HEK293 (cell line): ENCODE results near the gene PDE4A.

ENCODE experiments used
- OVOL3 ChIP-seq: fragments of 450-650 bp; formaldehyde crosslinking; IDR thresholded peaks from 2 replicates; pipeline ENCODE4 v1.5.1; 2016; ENCODE audit warnings: missing biosample characterization, missing genetic modification characterization
- YY1 ChIP-seq: fragments of 450-650 bp; formaldehyde crosslinking; IDR thresholded peaks from 2 replicates; pipeline ENCODE4 v1.5.1; 2018; ENCODE audit warnings: missing biosample characterization, missing genetic modification characterization
- ZBTB17 ChIP-seq: fragments of 450-650 bp; formaldehyde crosslinking; IDR thresholded peaks from 2 replicates; pipeline ENCODE4 v1.5.1; 2016; ENCODE audit warnings: missing biosample characterization, missing genetic modification characterization
- ZNF202 ChIP-seq: fragments of 450-650 bp; formaldehyde crosslinking; IDR thresholded peaks from 2 replicates; pipeline ENCODE4 v1.5.1; 2016; ENCODE audit warnings: missing biosample characterization, missing genetic modification characterization, borderline replicate concordance
- ZNF274 ChIP-seq, 2 experiments: fragments of 200-500 bp in 1 of 2; fragments of 450-650 bp in 1 of 2; sonication (Bioruptor generic) in 1 of 2; formaldehyde crosslinking in 1 of 2; IDR thresholded peaks; 2 replicates each; pipeline versions ENCODE4 v1.5.1 to v1.6.1; 2014 to 2016; ENCODE audit warnings: borderline replicate concordance in 1 of 2, inconsistent platforms in 1 of 2, low read length in 1 of 2, missing biosample characterization in 1 of 2, missing genetic modification characterization in 1 of 2
- ZNF600 ChIP-seq: fragments of 450-650 bp; formaldehyde crosslinking; IDR thresholded peaks from 2 replicates; pipeline ENCODE4 v1.5.1; 2016; ENCODE audit warnings: missing biosample characterization, missing genetic modification characterization
- ZNF76 ChIP-seq: fragments of 450-650 bp; formaldehyde crosslinking; IDR thresholded peaks from 2 replicates; pipeline ENCODE4; 2016; ENCODE audit warnings: low read depth, missing biosample characterization, missing genetic modification characterization, borderline replicate concordance
- TF ChIP-seq, protein P1 (sequence below): fragments of 450-650 bp; formaldehyde crosslinking; IDR thresholded peaks from 2 replicates; pipeline ENCODE4 v1.5.1; 2016; ENCODE audit warnings: missing biosample characterization, missing genetic modification characterization
- TF ChIP-seq, protein P2 (sequence below): fragments of 450-650 bp; IDR thresholded peaks from 2 replicates; pipeline ENCODE4 v1.5.1; 2018; ENCODE audit warnings: missing biosample characterization, mild to moderate bottlenecking, missing genetic modification characterization
- TF ChIP-seq, protein P3 (sequence below): fragments of 450-650 bp; formaldehyde crosslinking; IDR thresholded peaks from 2 replicates; pipeline ENCODE4 v1.5.1; 2016; ENCODE audit warnings: missing biosample characterization, missing genetic modification characterization

GRCh38 chr19:10431943-10432735 lies 11.8 kb downstream of the PDE4A start:
- TF ChIP-seq ZNF202 (tag by site-specific recombination) (no peak), ZNF76 (tag by site-specific recombination) (no peak), YY1 (no peak), ZBTB17 (tag by site-specific recombination) (no peak), ZNF274 (IDR thresholded peaks at IDR 0.05; ENCODE audit: low read length) (no peak), ZNF274 (tag by site-specific recombination; IDR thresholded peaks at IDR 0.05; ENCODE audit: borderline replicate concordance) (no peak), ZNF600 (no peak), OVOL3 (tag by site-specific recombination) (no peak)
- TF ChIP-seq, protein P1, sequence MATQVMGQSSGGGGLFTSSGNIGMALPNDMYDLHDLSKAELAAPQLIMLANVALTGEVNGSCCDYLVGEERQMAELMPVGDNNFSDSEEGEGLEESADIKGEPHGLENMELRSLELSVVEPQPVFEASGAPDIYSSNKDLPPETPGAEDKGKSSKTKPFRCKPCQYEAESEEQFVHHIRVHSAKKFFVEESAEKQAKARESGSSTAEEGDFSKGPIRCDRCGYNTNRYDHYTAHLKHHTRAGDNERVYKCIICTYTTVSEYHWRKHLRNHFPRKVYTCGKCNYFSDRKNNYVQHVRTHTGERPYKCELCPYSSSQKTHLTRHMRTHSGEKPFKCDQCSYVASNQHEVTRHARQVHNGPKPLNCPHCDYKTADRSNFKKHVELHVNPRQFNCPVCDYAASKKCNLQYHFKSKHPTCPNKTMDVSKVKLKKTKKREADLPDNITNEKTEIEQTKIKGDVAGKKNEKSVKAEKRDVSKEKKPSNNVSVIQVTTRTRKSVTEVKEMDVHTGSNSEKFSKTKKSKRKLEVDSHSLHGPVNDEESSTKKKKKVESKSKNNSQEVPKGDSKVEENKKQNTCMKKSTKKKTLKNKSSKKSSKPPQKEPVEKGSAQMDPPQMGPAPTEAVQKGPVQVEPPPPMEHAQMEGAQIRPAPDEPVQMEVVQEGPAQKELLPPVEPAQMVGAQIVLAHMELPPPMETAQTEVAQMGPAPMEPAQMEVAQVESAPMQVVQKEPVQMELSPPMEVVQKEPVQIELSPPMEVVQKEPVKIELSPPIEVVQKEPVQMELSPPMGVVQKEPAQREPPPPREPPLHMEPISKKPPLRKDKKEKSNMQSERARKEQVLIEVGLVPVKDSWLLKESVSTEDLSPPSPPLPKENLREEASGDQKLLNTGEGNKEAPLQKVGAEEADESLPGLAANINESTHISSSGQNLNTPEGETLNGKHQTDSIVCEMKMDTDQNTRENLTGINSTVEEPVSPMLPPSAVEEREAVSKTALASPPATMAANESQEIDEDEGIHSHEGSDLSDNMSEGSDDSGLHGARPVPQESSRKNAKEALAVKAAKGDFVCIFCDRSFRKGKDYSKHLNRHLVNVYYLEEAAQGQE (tag by site-specific recombination): no peak
- TF ChIP-seq, protein P2, sequence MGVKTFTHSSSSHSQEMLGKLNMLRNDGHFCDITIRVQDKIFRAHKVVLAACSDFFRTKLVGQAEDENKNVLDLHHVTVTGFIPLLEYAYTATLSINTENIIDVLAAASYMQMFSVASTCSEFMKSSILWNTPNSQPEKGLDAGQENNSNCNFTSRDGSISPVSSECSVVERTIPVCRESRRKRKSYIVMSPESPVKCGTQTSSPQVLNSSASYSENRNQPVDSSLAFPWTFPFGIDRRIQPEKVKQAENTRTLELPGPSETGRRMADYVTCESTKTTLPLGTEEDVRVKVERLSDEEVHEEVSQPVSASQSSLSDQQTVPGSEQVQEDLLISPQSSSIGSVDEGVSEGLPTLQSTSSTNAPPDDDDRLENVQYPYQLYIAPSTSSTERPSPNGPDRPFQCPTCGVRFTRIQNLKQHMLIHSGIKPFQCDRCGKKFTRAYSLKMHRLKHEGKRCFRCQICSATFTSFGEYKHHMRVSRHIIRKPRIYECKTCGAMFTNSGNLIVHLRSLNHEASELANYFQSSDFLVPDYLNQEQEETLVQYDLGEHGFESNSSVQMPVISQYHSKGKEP (tag by site-specific recombination): no peak
- TF ChIP-seq, protein P3, sequence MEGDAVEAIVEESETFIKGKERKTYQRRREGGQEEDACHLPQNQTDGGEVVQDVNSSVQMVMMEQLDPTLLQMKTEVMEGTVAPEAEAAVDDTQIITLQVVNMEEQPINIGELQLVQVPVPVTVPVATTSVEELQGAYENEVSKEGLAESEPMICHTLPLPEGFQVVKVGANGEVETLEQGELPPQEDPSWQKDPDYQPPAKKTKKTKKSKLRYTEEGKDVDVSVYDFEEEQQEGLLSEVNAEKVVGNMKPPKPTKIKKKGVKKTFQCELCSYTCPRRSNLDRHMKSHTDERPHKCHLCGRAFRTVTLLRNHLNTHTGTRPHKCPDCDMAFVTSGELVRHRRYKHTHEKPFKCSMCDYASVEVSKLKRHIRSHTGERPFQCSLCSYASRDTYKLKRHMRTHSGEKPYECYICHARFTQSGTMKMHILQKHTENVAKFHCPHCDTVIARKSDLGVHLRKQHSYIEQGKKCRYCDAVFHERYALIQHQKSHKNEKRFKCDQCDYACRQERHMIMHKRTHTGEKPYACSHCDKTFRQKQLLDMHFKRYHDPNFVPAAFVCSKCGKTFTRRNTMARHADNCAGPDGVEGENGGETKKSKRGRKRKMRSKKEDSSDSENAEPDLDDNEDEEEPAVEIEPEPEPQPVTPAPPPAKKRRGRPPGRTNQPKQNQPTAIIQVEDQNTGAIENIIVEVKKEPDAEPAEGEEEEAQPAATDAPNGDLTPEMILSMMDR: no peak
